H1 (cell line): ENCODE data around the gene GRM7. TPM values are rescaled to one million over a fixed set of nuclear protein-coding genes. Genes with fewer than 3 reads are reported as not detected.

Experiments
- CTCF ChIA-PET: fragments of 300-600 bp; sonication (Branson Sonifier 250); formaldehyde crosslinking; loops from one replicate; lab custom pipeline; 2021; ENCODE audit not compliant: partially characterized antibody; lab: Charles Lee
- POLR2A ChIA-PET: fragments of 300-600 bp; sonication (Branson Sonifier 250); formaldehyde crosslinking; loops from one replicate; lab custom pipeline; 2021; ENCODE audit warnings: inconsistent platforms; ENCODE audit not compliant: partially characterized antibody; lab: Charles Lee
- DNase-seq, 2 experiments: peaks; one replicate each; pipeline versions ENCODE4 v3.0.0 to v3.0.0-alpha.2; 2010 to 2022; ENCODE audit warnings: low spot score in 2 of 2, low read depth in 1 of 2, mixed read lengths in 1 of 2
- FAIRE-seq: peaks from 2 replicates; lab custom pipeline; 2011; peaks lifted over from hg19 to GRCh38; lab: Jason Lieb, UNC
- H2AFZ ChIP-seq: 2 replicates; pipeline ENCODE4 v1.8.1; 2012; ENCODE audit warnings: low read length, inconsistent platforms
- H2AK5ac ChIP-seq: 2 replicates; pipeline ENCODE4 v1.6.1; 2013; ENCODE audit warnings: low read depth, low read length
- H2BK120ac ChIP-seq: replicated peaks from 2 replicates; pipeline ENCODE3; 2013; ENCODE audit warnings: low read depth, low read length, inconsistent platforms
- H2BK12ac ChIP-seq: 2 replicates; pipeline ENCODE4 v1.6.1; 2013; ENCODE audit warnings: low read depth, low read length
- H2BK15ac ChIP-seq: 2 replicates; pipeline ENCODE4 v1.6.1; 2013; ENCODE audit warnings: low read length
- H2BK20ac ChIP-seq: 2 replicates; pipeline ENCODE4 v1.6.1; 2013; ENCODE audit warnings: low read length
- H2BK5ac ChIP-seq: 2 replicates; pipeline ENCODE4 v1.6.1; 2013; ENCODE audit warnings: low read depth, low read length
- H3K14ac ChIP-seq: 2 replicates; pipeline ENCODE4 v1.6.1; 2013; ENCODE audit warnings: inconsistent platforms; ENCODE audit not compliant: insufficient read length
- H3K18ac ChIP-seq: 2 replicates; pipeline ENCODE4 v1.6.1; 2013; ENCODE audit warnings: low read length; ENCODE audit errors: extremely low read depth
- H3K23ac ChIP-seq: 2 replicates; pipeline ENCODE4 v1.6.1; 2013; ENCODE audit warnings: inconsistent platforms; ENCODE audit not compliant: insufficient read length
- H3K23me2 ChIP-seq: 2 replicates; pipeline ENCODE4 v1.6.1; 2013; ENCODE audit warnings: low read depth, low read length
- H3K27ac ChIP-seq: 2 replicates; pipeline ENCODE4 v1.6.1; 2011; ENCODE audit warnings: low read depth, low read length, inconsistent platforms
- H3K27me3 ChIP-seq, 4 experiments: replicated peaks in 1 of 4; 1 replicate in 1 of 4; 2 replicates in 3 of 4; pipeline versions ENCODE4 v1.6.1 to v1.8.1; 2011 to 2013; ENCODE audit warnings: low read length in 3 of 4, mild to moderate bottlenecking in 3 of 4, inconsistent platforms in 2 of 4, mixed read lengths in 2 of 4, moderate library complexity in 1 of 4; ENCODE audit not compliant: control insufficient read depth in 3 of 4, insufficient read depth in 3 of 4; ENCODE audit errors: extremely low read depth in 1 of 4
- H3K36me3 ChIP-seq, 4 experiments: 2 replicates each; pipeline versions ENCODE4 v1.6.1 to v1.8.1; 2011 to 2013; ENCODE audit warnings: mild to moderate bottlenecking in 4 of 4, low read length in 3 of 4, moderate library complexity in 2 of 4, control low read depth in 1 of 4, inconsistent platforms in 1 of 4; ENCODE audit not compliant: insufficient read depth in 4 of 4, control insufficient read depth in 2 of 4
- H3K4ac ChIP-seq: replicated peaks from 2 replicates; pipeline ENCODE3; 2013; ENCODE audit warnings: low read length, low read depth, mixed read lengths, inconsistent platforms; ENCODE audit not compliant: insufficient read length
- H3K4me1 ChIP-seq, 4 experiments: replicated peaks in 1 of 4; 1 replicate in 1 of 4; 2 replicates in 3 of 4; pipeline versions ENCODE4 v1.6.1 to v1.8.1; 2011 to 2013; ENCODE audit warnings: low read length in 3 of 4, inconsistent platforms in 2 of 4, mixed read lengths in 1 of 4; ENCODE audit not compliant: insufficient read depth in 4 of 4, control insufficient read depth in 3 of 4
- H3K4me2 ChIP-seq, 2 experiments: 2 replicates each; pipeline versions ENCODE4 v1.6.1 to v1.8.1; 2011 to 2013; ENCODE audit warnings: low read depth in 2 of 2, low read length in 2 of 2, control low read depth in 1 of 2, inconsistent platforms in 1 of 2, mild to moderate bottlenecking in 1 of 2; ENCODE audit not compliant: insufficient read depth in 1 of 2
- H3K4me3 ChIP-seq, 4 experiments: fragments of 200-600, 300-600 bp in 1 of 4; sonication (generic), shearing (Covaris generic), sonication (Bioruptor Twin) in 1 of 4; 2 replicates each; pipeline versions ENCODE4 v1.5.1 to v1.8.1; 2011 to 2016; ENCODE audit warnings: low read length in 4 of 4, low read depth in 3 of 4, control low read depth in 2 of 4, inconsistent platforms in 2 of 4, mild to moderate bottlenecking in 2 of 4, mixed read lengths in 1 of 4, moderate library complexity in 1 of 4; ENCODE audit not compliant: insufficient read depth in 2 of 4; ENCODE audit errors: extremely low read depth in 1 of 4
- H3K56ac ChIP-seq: replicated peaks from 2 replicates; pipeline ENCODE3; 2013; ENCODE audit warnings: low read depth, mild to moderate bottlenecking, mixed read lengths, low read length, inconsistent platforms; ENCODE audit not compliant: insufficient read length
- H3K79me1 ChIP-seq: 2 replicates; pipeline ENCODE4 v1.6.1; 2013; ENCODE audit warnings: low read depth, low read length, control low read depth
- H3K79me2 ChIP-seq, 2 experiments: 2 replicates each; pipeline versions ENCODE4 v1.6.1 to v1.8.1; 2012 to 2013; ENCODE audit warnings: low read length in 2 of 2, mild to moderate bottlenecking in 2 of 2, inconsistent platforms in 1 of 2; ENCODE audit not compliant: insufficient read depth in 2 of 2, control insufficient read depth in 1 of 2
- H3K9ac ChIP-seq, 4 experiments: replicated peaks in 1 of 4; 1 replicate in 1 of 4; 2 replicates in 3 of 4; pipeline versions ENCODE4 v1.6.1 to v1.8.1; 2011 to 2013; ENCODE audit warnings: low read depth in 3 of 4, low read length in 3 of 4, control low read depth in 2 of 4, mild to moderate bottlenecking in 2 of 4, moderate library complexity in 2 of 4, inconsistent platforms in 1 of 4; ENCODE audit errors: extremely low read depth in 1 of 4
- H3K9me3 ChIP-seq, 2 experiments: 2 replicates each; pipeline versions ENCODE4 v1.6.1 to v1.8.1; 2012 to 2013; ENCODE audit warnings: mild to moderate bottlenecking in 2 of 2, moderate library complexity in 2 of 2, control low read depth in 1 of 2, inconsistent platforms in 1 of 2, low read depth in 1 of 2, low read length in 1 of 2, mixed read lengths in 1 of 2; ENCODE audit not compliant: insufficient read depth in 2 of 2
- H4K20me1 ChIP-seq, 2 experiments: replicated peaks in 1 of 2; 2 replicates each; pipeline versions ENCODE3 to v1.8.1; 2011 to 2013; ENCODE audit warnings: inconsistent platforms in 2 of 2, low read length in 2 of 2, mild to moderate bottlenecking in 1 of 2; ENCODE audit not compliant: insufficient read depth in 2 of 2, control insufficient read depth in 1 of 2
- H4K5ac ChIP-seq: 2 replicates; pipeline ENCODE4 v1.6.1; 2013; ENCODE audit warnings: low read length, low read depth, mixed read lengths, inconsistent platforms; ENCODE audit not compliant: insufficient read length
- H4K8ac ChIP-seq: 2 replicates; pipeline ENCODE4 v1.8.0; 2013; ENCODE audit warnings: mild to moderate bottlenecking, moderate library complexity, low read length, inconsistent platforms; ENCODE audit not compliant: insufficient read depth; ENCODE audit errors: extremely low read depth
- H4K91ac ChIP-seq: replicated peaks from 2 replicates; pipeline ENCODE3; 2013; ENCODE audit warnings: low read length, mixed read lengths, inconsistent platforms; ENCODE audit not compliant: insufficient read length
- RXRA ChIP-seq: IDR thresholded peaks from 2 replicates; pipeline ENCODE4 v1.6.1; 2011; ENCODE audit warnings: low read depth, mild to moderate bottlenecking, low read length, moderate library complexity; ENCODE audit not compliant: insufficient read depth
- SAP30 ChIP-seq: fragments of 300-600 bp; sonication (generic); IDR thresholded peaks from 2 replicates; pipeline ENCODE4 v1.7.1; 2012; ENCODE audit warnings: low read length, moderate library complexity, mild to moderate bottlenecking, inconsistent platforms; ENCODE audit not compliant: insufficient read depth, insufficient replicate concordance
- ZNF274 ChIP-seq: IDR thresholded peaks from 2 replicates; pipeline ENCODE4 v1.7.0; 2012; ENCODE audit warnings: low read length, borderline replicate concordance; ENCODE audit errors: extremely low read depth
- WGBS, 2 experiments: shearing (Covaris generic) in 1 of 2; methylation state at CpG; one replicate each; pipeline versions ENCODE4 v1.1.6 to v1.1.7; 2013 to 2015; ENCODE audit warnings: low lambda C conversion rate in 2 of 2, mixed read lengths in 2 of 2, inconsistent platforms in 1 of 2, low coverage in 1 of 2, missing lambda C conversion rate in 1 of 2; ENCODE audit not compliant: insufficient replicate concordance in 2 of 2, insufficient coverage in 1 of 2, insufficient read length in 1 of 2; ENCODE audit errors: extremely low coverage in 1 of 2, missing lambda C conversion rate in 1 of 2; 5-methylcytosine and 5-hydroxymethylcytosine counted together
- polyA plus RNA-seq, 7 experiments: library from polyadenylated mRNA; depleted of rRNA in 3 of 7; stranded (reverse) in 5 of 7; unstranded in 2 of 7; fragments of >200 nt in 5 of 7; fragments of 200-250 nt in 2 of 7; gene quantifications; 1 replicate in 5 of 7; 2 replicates in 1 of 7; 4 replicates in 1 of 7; pipeline versions ENCODE4 v1.2.1 to v1.2.3, GENCODE V29; 2011 to 2013; ENCODE audit warnings: missing spikeins in 2 of 7, mixed read lengths in 2 of 7
- total RNA-seq: library from RNA; stranded (reverse); fragmentation: NEBNext Ultra II Directional; extraction: Animal tissue kit (Norgen Biotek cat#: 25700); gene quantifications from 2 replicates; pipeline ENCODE4 v1.2.1, GENCODE V29; 2021

GRM7 gene
- total and polyA plus RNA-seq, 2 of the 8 experiments (the other 6 are each of a cell fraction or from before 2014, with no cell fraction given) = 0.17 to 0.24 TPM

GRCh38 chr3:7106635-7107034, 245.7 kb downstream of the GRM7 start:
- H3K4me3 ChIP-seq = no peak overlapping the region
- no peak overlapping the region for H2BK12ac ChIP-seq
- no peak overlapping the region for H4K91ac ChIP-seq
- H3K36me3 ChIP-seq = no peaks in the 10 kb centered on the region
- H3K9me3 ChIP-seq = no peaks in the 10 kb centered on the region
- H4K20me1 ChIP-seq = no peaks in the 10 kb centered on the region
- no peaks in the 10 kb centered on the region for H3K27me3 ChIP-seq
- H3K18ac ChIP-seq = no peak overlapping the region
- DNase-seq (no peak), FAIRE-seq (no peak)
- H2BK120ac ChIP-seq = no peak overlapping the region
- TF ChIP-seq ZNF274 = no peak
- TF ChIP-seq RXRA = no peak
- TF ChIP-seq SAP30 = no peak
- H2BK5ac ChIP-seq = no peak overlapping the region
- H3K23me2 ChIP-seq = no peaks in the 10 kb centered on the region
- H2BK20ac ChIP-seq = no peak overlapping the region
- no peak overlapping the region for H3K9ac ChIP-seq
- no peak overlapping the region for H2BK15ac ChIP-seq
- H3K27ac ChIP-seq = no peak overlapping the region
- no peak overlapping the region for H3K4ac ChIP-seq
- H4K5ac ChIP-seq = no peak overlapping the region
- no peak overlapping the region for H2AK5ac ChIP-seq
- no peak overlapping the region for H3K14ac ChIP-seq
- WGBS, 2 experiments = 89% methylated on average over 1 of the region's 1 CpG; no CpG with 5 or more reads in 1 of the 2 experiments
- no peaks in the 10 kb centered on the region for H3K79me2 ChIP-seq
- no peaks in the 10 kb centered on the region for H3K79me1 ChIP-seq
- no peak overlapping the region for H4K8ac ChIP-seq
- ChIA-PET CTCF (no interaction called here), POLR2A (no interaction called here)
- H3K4me1 ChIP-seq = no peaks in the 10 kb centered on the region
- no peak overlapping the region for H3K4me2 ChIP-seq
- no peak overlapping the region for H3K56ac ChIP-seq
- no peak overlapping the region for H2AFZ ChIP-seq
- no peak overlapping the region for H3K23ac ChIP-seq
